Peyer's patch (tissue), 4 donors: ENCODE measurements around the gene UBE4B.

Experiments
- CTCF ChIP-seq, 6 experiments: fragments of 450-650 bp in 4 of 6; fragments of 200-600 bp in 2 of 6; sonication (generic) in 1 of 6; IDR thresholded peaks; one replicate each; pipeline ENCODE4 v1.5.1; 2017 to 2019; ENCODE audit warnings: antibody characterized with exemption in 6 of 6, mild to moderate bottlenecking in 3 of 6, moderate library complexity in 1 of 6
- POLR2A ChIP-seq, 2 donors: fragments of 450-650 bp; IDR thresholded peaks; one replicate each; pipeline ENCODE4 v1.5.1; 2017; ENCODE audit warnings: antibody characterized with exemption in 2 of 2, mild to moderate bottlenecking in 2 of 2, moderate library complexity in 2 of 2

GRCh38 chr1:10051656-10052055 lies 18.9 kb downstream of the UBE4B start:
- TF ChIP-seq CTCF (IDR thresholded peaks at IDR 0.05), result no peak
- no peak for TF ChIP-seq POLR2A (IDR thresholded peaks at IDR 0.05)
